Progenitor cell of endocrine pancreas (in vitro differentiated cells): Measurements from ENCODE around the gene PTTG1. TPM values are rescaled to one million over a fixed set of nuclear protein-coding genes. Genes with fewer than 3 reads are reported as not detected.

Experiments
- DNase-seq: peaks from one replicate; pipeline ENCODE4 v3.0.0; 2021; ENCODE audit warnings: low spot score; ENCODE audit not compliant: unreplicated experiment
- H3K27ac Mint-ChIP-seq: 2 replicates; pipeline ENCODE4 v1.8.0; 2021; ENCODE audit warnings: mild to moderate bottlenecking, moderate library complexity, mixed read lengths
- H3K27me3 Mint-ChIP-seq: 2 replicates; pipeline ENCODE4 v1.8.0; 2021; ENCODE audit warnings: mixed read lengths
- H3K36me3 Mint-ChIP-seq: 2 replicates; pipeline ENCODE4 v1.8.0; 2022; ENCODE audit warnings: mixed read lengths; ENCODE audit not compliant: insufficient read depth
- H3K4me1 Mint-ChIP-seq: 2 replicates; pipeline ENCODE4 v1.8.0; 2021; ENCODE audit warnings: low read depth, mixed read lengths
- H3K4me3 Mint-ChIP-seq: 2 replicates; pipeline ENCODE4 v1.8.0; 2021; ENCODE audit warnings: low read depth, mild to moderate bottlenecking, moderate library complexity, mixed read lengths
- H3K9me3 Mint-ChIP-seq: 2 replicates; pipeline ENCODE4 v1.8.0; 2021; ENCODE audit warnings: low read depth, mixed read lengths
- total RNA-seq: library from RNA; stranded (reverse); gene quantifications from 2 replicates; pipeline ENCODE4 v1.2.1, GENCODE V29; 2021
- TF ChIP-seq, protein P1 (sequence below): fragments of 200-600 bp; sonication (generic); IDR thresholded peaks from one replicate; pipeline ENCODE4 v1.5.0; 2021; ENCODE audit warnings: antibody characterized with exemption, mild to moderate bottlenecking; ENCODE audit not compliant: unreplicated experiment

The PTTG1 gene
- total RNA-seq, 1 donor from 2014 or later = 50.0 TPM

DNA sequence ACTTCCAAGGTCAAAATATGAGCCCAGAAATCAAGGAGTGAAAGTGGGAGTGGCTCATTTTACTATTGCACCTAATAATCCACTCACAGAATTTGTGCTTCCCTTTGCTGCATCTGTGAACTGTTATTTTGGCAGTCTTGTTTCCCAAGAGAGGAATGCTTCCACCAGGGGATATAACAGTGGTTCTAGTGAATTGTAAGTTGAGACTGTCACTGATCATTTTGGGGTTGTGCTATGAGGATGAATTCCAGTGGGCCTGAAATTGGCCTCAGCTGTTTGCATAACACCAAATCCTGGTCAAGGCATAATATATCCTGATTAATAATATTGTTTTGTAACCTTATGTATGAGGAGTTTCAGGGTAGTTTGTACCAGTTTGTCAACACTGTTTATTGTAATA is 36.2 kb upstream of the PTTG1 start:
- TF ChIP-seq, protein P1, sequence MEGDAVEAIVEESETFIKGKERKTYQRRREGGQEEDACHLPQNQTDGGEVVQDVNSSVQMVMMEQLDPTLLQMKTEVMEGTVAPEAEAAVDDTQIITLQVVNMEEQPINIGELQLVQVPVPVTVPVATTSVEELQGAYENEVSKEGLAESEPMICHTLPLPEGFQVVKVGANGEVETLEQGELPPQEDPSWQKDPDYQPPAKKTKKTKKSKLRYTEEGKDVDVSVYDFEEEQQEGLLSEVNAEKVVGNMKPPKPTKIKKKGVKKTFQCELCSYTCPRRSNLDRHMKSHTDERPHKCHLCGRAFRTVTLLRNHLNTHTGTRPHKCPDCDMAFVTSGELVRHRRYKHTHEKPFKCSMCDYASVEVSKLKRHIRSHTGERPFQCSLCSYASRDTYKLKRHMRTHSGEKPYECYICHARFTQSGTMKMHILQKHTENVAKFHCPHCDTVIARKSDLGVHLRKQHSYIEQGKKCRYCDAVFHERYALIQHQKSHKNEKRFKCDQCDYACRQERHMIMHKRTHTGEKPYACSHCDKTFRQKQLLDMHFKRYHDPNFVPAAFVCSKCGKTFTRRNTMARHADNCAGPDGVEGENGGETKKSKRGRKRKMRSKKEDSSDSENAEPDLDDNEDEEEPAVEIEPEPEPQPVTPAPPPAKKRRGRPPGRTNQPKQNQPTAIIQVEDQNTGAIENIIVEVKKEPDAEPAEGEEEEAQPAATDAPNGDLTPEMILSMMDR = no peak
- Mint-ChIP-seq H3K4me3 (no peak overlapping the region), H3K4me1 (no peaks in the 10 kb centered on the region), H3K36me3 (peaks cover 14% of the 10 kb centered on the region), H3K9me3 (peaks cover 15% of the 10 kb centered on the region), H3K27ac (no peak overlapping the region), H3K27me3 (no peaks in the 10 kb centered on the region)
- DNase-seq = no peak

DNA sequence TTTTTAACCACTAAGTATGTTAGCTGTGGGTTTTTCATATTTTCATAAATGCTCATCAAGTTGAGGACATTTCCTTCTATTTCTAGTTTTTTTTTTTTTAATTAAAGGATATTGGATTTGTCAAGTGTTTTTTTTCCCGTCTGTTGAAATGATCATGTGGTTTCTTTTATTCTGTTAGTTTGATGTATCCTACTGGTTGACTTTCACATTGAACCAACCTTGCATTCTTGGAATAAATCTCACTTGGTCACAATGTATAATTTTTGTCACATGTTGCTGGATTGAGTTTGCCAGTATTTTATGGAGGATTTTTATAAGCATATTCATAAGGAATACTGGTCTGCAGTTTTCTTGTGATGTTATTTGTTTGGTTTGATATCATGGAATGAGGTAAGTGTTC is 34.2 kb upstream of the PTTG1 start:
- Mint-ChIP-seq H3K4me1 (no peaks in the 10 kb centered on the region), H3K4me3 (no peak overlapping the region), H3K36me3 (peaks cover 14% of the 10 kb centered on the region), H3K9me3 (peaks cover 15% of the 10 kb centered on the region), H3K27ac (peak overlapping the region; percentile 31), H3K27me3 (no peaks in the 10 kb centered on the region)
- TF ChIP-seq, protein P1 = no peak
- no peak for DNase-seq

DNA sequence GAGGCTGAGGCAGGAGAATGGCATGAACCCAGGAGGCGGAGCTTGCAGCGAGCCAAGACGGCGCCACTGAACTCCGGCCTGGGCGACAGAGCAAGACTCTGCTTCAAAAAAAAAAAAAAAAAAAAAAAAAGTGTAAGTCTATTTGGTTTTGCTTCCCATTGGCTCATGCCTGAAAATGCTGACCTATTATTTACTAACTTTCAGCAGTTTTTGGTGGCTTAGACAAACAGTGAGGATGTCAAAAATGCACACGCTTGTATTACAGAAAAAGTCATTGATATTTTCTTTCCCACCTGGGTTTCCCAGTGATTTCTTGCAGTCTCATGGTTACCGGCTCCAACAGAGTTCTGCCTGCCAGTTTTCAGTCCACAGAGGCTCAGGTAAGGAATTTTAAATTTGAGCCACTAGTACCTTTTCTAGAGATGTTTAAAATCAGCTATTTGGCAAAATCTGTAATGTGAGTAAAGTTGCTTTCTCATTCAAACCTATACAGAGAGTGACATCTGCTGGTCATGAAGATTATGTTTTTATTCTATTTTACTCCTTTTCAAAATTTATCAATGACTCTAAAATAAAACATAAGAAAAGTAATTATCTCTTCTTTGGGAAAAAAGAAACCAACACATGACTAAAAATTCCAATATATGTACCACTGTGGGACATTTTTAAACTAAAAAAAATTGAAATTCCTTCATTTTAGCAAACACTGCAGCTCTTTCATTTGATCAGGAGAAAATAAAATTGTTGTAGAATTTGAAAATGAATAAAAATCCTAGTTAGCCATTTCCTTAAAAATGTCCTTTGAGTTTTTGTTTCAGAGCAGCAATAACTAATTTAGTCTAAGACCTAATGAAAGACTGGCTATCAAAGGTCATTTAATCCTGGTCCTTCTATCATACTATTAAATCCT is 30.6 kb upstream of the PTTG1 start:
- Mint-ChIP-seq H3K27ac (no peak overlapping the region), H3K9me3 (peaks cover 15% of the 10 kb centered on the region), H3K27me3 (no peaks in the 10 kb centered on the region), H3K36me3 (peaks cover 14% of the 10 kb centered on the region), H3K4me3 (no peak overlapping the region), H3K4me1 (no peaks in the 10 kb centered on the region)
- no peak for DNase-seq
- TF ChIP-seq, protein P1 = peak; percentile 68

DNA sequence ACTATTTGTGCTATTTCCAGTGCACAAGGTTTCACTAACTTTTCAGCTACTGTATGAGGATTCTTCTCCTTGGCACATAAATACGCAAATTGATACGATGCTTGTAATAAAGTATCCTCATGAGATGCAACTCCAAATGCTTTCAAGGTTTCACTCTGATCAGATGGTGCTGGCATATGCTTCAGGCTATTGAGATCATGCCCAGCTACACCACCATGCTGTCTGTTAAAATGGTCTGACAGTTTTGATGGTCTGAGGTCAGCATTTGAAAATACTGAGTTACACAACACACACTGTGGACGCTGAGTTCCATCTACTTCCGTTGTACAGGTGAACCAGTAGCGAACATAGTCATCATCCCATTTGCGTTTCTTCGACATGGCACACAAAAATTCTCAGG is 26.5 kb upstream of the PTTG1 start:
- Mint-ChIP-seq H3K27me3 (no peaks in the 10 kb centered on the region), H3K27ac (no peak overlapping the region)

DNA sequence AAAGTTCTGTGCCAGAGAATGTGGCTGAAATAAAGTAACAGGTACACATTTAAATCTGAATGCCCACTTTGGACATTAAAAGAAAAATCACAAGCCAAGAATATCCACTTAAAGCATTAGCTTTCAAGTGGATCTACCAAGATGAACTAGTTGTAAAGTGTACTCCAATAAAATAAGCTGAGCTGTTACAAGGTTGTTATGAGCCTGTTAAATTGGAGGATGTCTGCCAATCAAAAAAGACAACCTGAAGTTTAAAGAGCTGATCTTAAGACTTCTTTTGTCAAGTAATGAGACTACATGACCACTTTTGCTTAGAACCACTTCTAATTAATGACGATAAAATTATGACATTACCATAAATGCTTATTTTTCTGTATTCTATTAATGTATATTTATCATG is 24.2 kb upstream of the PTTG1 start:
- Mint-ChIP-seq H3K27ac (no peak overlapping the region), H3K9me3 (no peaks in the 10 kb centered on the region), H3K4me3 (peak overlapping the region; percentile 9), H3K36me3 (no peaks in the 10 kb centered on the region), H3K27me3 (no peaks in the 10 kb centered on the region), H3K4me1 (peaks cover 12% of the 10 kb centered on the region)
- no peak for DNase-seq
- TF ChIP-seq, protein P1 = no peak

More for the DNA sequence above, 26.5 kb upstream of the PTTG1 start:
- Mint-ChIP-seq H3K36me3 (no peaks in the 10 kb centered on the region), H3K4me1 (peaks cover 11% of the 10 kb centered on the region), H3K9me3 (no peaks in the 10 kb centered on the region), H3K4me3 (no peak overlapping the region)
- no peak for DNase-seq
- TF ChIP-seq, protein P1 = no peak
